ENCODE measurements around the gene PLXNB2.

GRCh38 chr22:50266994-50267393 lies 40.5 kb downstream of the PLXNB2 start:
- TF ChIP-seq CTCF (IDR thresholded peaks at IDR 0.05; ENCODE audit: low read length) (no peak), EZH2 (IDR thresholded peaks at IDR 0.05; ENCODE audit: borderline replicate concordance, low read length) (no peak)
